ENCODE data around the gene MT1B. TPM values are rescaled to one million over a fixed set of nuclear protein-coding genes. Genes with fewer than 3 reads are reported as not detected.

MT1B gene
- total RNA-seq: not detected

DNA sequence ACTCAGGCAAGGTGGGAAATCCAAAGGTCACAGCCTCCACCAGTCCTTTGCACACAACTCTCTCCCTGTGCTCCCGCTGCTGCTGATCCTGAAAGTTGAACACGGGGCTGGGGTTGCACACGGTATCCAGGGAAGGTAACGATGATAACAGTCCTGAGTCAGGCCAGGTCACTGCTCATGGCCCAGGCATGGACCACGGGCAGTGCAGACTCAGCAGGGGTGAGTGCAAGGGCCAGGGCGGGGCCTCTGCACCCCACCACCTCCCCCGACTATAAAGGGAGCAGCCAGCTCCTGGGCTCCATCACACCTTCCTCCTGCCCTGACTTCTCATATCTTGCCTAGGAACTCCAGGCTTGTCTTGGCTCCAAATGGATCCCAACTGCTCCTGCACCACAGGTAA is at the start of gene MT1B:
Gene MT1B, plus strand, starts transcription at position 301 of the 400 bp plus-strand sequence. Its CDS starts 68 bp downstream, at position 369.
- Histone ChIP-seq H3K9me3 (no peaks in the 10 kb centered on the region), H3K27me3 (peaks cover 0 to 18% of the 10 kb centered on the region in 2 donors), H3K4me1 (no peaks in the 10 kb centered on the region), H3K4me3 (no peak within 1 kb of the TSS), H3K36me3 (no peaks in the 10 kb centered on the region), H3K27ac (no peak within 1 kb of the TSS)
- WGBS, 2 donors: 57 to 76% methylated on average over 6 to 7 of the region's 7 CpGs
- DNase-seq (ENCODE audit: low spot score in 2 of 2): no peak
- TF ChIP-seq, protein P1, sequence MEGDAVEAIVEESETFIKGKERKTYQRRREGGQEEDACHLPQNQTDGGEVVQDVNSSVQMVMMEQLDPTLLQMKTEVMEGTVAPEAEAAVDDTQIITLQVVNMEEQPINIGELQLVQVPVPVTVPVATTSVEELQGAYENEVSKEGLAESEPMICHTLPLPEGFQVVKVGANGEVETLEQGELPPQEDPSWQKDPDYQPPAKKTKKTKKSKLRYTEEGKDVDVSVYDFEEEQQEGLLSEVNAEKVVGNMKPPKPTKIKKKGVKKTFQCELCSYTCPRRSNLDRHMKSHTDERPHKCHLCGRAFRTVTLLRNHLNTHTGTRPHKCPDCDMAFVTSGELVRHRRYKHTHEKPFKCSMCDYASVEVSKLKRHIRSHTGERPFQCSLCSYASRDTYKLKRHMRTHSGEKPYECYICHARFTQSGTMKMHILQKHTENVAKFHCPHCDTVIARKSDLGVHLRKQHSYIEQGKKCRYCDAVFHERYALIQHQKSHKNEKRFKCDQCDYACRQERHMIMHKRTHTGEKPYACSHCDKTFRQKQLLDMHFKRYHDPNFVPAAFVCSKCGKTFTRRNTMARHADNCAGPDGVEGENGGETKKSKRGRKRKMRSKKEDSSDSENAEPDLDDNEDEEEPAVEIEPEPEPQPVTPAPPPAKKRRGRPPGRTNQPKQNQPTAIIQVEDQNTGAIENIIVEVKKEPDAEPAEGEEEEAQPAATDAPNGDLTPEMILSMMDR (IDR thresholded peaks at IDR 0.05): no peak
- TF ChIP-seq EP300 (IDR thresholded peaks at IDR 0.05): no peak
- no peak for TF ChIP-seq POLR2A (IDR thresholded peaks at IDR 0.05)

DNA sequence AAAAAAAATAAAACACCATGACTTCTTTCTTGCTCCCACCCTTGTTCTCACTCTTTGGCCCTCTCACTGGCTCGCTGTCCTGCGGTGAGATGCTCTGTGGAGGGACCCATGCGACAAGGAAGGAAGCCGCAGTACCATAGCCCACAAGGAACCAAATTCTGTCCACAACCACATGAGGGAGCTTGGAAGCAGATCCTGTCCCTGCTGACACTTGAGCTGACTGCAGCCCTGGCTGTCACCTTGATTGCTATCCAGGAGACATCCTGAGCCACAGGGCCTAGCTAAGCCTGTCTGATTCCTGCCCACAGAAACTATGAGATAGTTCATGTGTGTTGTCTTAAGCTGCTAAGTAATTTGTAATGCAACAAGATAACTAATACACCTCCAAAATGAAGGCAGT is 48.1 kb upstream of the MT1B start:
- DNase-seq (ENCODE audit: low spot score in 2 of 2): no peak
- no peak overlapping the region for H3K4me3 ChIP-seq

DNA sequence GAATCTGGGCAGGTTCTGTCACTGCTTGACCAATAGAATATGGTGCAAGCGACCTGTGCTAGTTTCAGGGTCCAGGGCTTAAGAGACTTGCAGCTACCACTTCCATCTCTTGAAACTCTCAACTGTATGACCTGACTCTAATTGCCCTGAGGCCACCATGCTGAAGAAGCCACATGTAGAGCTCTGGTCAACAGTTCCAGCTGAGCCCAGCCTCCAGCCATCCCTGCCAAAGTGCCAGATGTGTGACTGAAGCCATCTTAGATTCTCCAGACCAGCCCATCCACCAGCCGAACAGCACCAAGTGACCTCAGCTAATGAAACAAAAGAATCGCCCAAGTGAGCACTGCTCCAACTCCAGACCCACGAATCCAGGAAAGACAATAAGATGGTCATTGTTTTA is 46.7 kb upstream of the MT1B start:
- Histone ChIP-seq H3K27me3 (no peaks in the 10 kb centered on the region), H3K27ac (peak overlapping the region in 3 of 4 donors; percentile 76 to 97 (median 90))
- 81 to 85% methylated on average over 4 of the region's 4 CpGs for whole genome bisulfite sequencing, 2 donors

More for the DNA sequence above, 48.1 kb upstream of the MT1B start:
- peaks cover 0 to 31% (median 17%) of the 10 kb centered on the region in 4 donors for H3K4me1 ChIP-seq
- no peaks in the 10 kb centered on the region for H3K9me3 ChIP-seq
- H3K36me3 ChIP-seq: no peaks in the 10 kb centered on the region
- H3K27ac ChIP-seq: peak overlapping the region in 1 of 4 donors; percentile 53
- 54 to 63% methylated on average over 4 of the region's 4 CpGs for WGBS, 2 donors
- TF ChIP-seq EP300 (IDR thresholded peaks at IDR 0.05) (no peak), POLR2A (IDR thresholded peaks at IDR 0.05) (no peak)
- TF ChIP-seq, protein P1 (IDR thresholded peaks at IDR 0.05): peak in 3 of 5 experiments; percentile 31 to 56 (median 33)
- H3K27me3 ChIP-seq: no peaks in the 10 kb centered on the region

DNA sequence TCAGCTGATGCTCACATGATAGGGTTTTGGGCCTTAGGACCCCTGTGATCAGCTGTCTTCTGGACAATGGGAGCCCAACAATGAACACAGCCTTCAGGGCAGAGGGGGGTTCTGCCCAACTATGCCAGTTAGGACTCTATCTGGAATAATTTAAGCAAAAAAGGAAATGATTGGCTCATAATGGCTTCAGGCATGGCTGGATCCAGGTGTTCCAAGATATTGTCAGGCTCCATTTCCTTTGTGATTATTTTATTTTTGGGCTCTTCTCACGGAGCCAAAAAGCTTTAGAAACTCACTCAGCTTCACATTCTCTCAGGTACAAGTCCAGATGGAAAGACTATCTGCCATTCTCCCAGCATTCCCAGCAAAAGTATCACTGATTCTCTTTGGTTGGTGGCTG is 46.2 kb upstream of the MT1B start:
- no peak for DNase-seq (ENCODE audit: low spot score in 2 of 2)
- Histone ChIP-seq H3K27me3 (no peaks in the 10 kb centered on the region), H3K4me3 (no peak overlapping the region), H3K36me3 (peaks cover 0 to 5% (median 0%) of the 10 kb centered on the region in 3 donors), H3K27ac (peak overlapping the region; percentile 76 to 97 (median 93)), H3K4me1 (peaks cover 0 to 45% (median 20%) of the 10 kb centered on the region in 4 donors), H3K9me3 (no peaks in the 10 kb centered on the region)
- WGBS, 2 donors: 90 to 100% methylated on average over 1 of the region's 1 CpG
- TF ChIP-seq EP300 (IDR thresholded peaks at IDR 0.05) (no peak), POLR2A (IDR thresholded peaks at IDR 0.05) (no peak)
- TF ChIP-seq, protein P1 (IDR thresholded peaks at IDR 0.05): no peak

More for the DNA sequence above, 46.7 kb upstream of the MT1B start:
- DNase-seq (ENCODE audit: low spot score in 2 of 2): no peak
- TF ChIP-seq, protein P1 (IDR thresholded peaks at IDR 0.05): no peak
- TF ChIP-seq POLR2A (IDR thresholded peaks at IDR 0.05): no peak
- TF ChIP-seq EP300 (IDR thresholded peaks at IDR 0.05): no peak
- Histone ChIP-seq H3K4me3 (no peak overlapping the region), H3K4me1 (peaks cover 0 to 40% (median 18%) of the 10 kb centered on the region in 4 donors), H3K36me3 (peaks cover 0 to 5% (median 0%) of the 10 kb centered on the region in 3 donors), H3K9me3 (no peaks in the 10 kb centered on the region)

DNA sequence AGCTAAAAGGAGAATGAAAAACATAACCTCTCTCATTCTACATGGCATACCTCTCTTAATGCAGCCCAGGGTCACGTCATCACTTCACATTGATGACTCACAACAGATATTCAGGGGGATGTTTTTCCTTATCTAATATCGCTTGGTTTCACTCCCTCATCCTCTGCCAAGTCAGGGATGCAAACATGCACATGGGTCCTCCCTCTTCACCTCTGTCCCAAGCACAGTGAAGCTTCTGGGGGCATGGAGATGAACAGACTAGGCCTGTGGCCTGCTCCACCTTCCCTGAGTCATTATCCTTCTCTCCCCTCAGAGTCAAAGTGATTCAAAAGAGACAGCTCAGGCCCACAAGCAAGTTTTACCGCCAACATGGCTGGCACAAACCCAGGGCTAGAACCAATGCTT is 45.6 kb upstream of the MT1B start:
- WGBS, 2 donors: 64% methylated on average over 3 of the region's 3 CpGs
- TF ChIP-seq POLR2A (IDR thresholded peaks at IDR 0.05): no peak
- no peak for TF ChIP-seq EP300 (IDR thresholded peaks at IDR 0.05)
- TF ChIP-seq, protein P1 (IDR thresholded peaks at IDR 0.05): no peak
- Histone ChIP-seq H3K27me3 (no peaks in the 10 kb centered on the region), H3K4me3 (no peak overlapping the region), H3K9me3 (no peaks in the 10 kb centered on the region), H3K27ac (peak overlapping the region; percentile 76 to 97 (median 93)), H3K4me1 (peaks cover 0 to 51% (median 26%) of the 10 kb centered on the region in 4 donors), H3K36me3 (peaks cover 0 to 5% (median 0%) of the 10 kb centered on the region in 3 donors)
- peak in 1 of 2 donors; percentile 47 for DNase-seq (ENCODE audit: low spot score in 2 of 2)
